GM23248 (cell line): ENCODE data around the gene DPPA5.
"Not testable (repeated sequence)": the region's sequence is repeated elsewhere in the genome, so short reads cannot be mapped to it uniquely, and the experiment has no call there.

Source experiments
- EZH2 ChIP-seq: fragments of 200-600 bp; sonication (generic); IDR thresholded peaks from 2 replicates; pipeline ENCODE4 v1.6.1; 2018; ENCODE audit warnings: antibody characterized with exemption, mild to moderate bottlenecking; ENCODE audit not compliant: insufficient read depth, poor library complexity, severe bottlenecking
- EZH2phosphoT487 ChIP-seq: fragments of 200-600 bp; sonication (generic); IDR thresholded peaks from 2 replicates; pipeline ENCODE4 v1.6.1; 2018; ENCODE audit warnings: antibody characterized with exemption, moderate library complexity, mild to moderate bottlenecking, low read depth; ENCODE audit not compliant: insufficient read depth

DNA sequence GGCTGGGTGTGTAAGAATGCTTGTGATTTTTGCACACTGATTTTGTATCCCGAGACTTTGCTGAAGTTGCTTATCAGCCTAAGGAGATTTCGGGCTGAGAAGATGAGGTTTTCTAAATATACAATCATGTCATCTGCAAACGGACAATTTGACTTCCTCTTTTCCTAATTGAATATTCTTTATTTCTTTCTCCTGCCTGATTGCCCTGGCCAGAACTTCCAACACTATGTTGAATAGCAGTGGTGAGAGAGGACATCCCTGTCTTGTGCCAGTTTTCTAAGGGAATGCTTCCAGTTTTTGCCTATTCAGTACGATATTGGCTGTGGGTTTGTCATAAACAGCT lies 43.6 kb downstream of the DPPA5 start:
- not testable (repeated sequence) for TF ChIP-seq EZH2, EZH2phosphoT487
